ENCODE results near the gene TROAP. TPM values are rescaled to one million over a fixed set of nuclear protein-coding genes. Genes with fewer than 3 reads are reported as not detected.
"Not testable (repeated sequence)": the region's sequence is repeated elsewhere in the genome, so short reads cannot be mapped to it uniquely, and the experiment has no call there.

Gene TROAP
- total and polyA plus RNA-seq, 2 experiments from 2014 or later = 46.4 to 47.5 TPM

DNA sequence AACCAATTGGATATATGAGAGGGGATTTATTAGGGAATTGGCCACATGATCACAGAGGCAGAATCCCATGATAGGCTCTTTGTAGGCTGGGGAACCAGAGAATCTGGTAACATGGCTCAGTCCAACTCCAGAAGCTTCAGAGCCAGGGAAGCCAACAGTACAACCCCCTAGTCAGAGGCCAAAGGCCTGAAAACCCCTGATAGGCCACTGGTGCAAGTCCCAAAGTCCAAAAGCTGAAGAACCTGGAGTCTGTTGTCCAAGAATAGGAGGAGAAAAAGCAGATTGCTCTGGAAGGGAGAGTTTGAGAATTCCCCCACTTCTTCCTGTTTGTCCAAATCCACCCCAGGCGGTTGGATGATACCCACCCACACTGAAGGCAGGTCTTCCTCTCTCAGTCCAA lies 8.2 kb upstream of the TROAP start (continued):
- TF ChIP-seq STAT1 (IDR thresholded peaks at IDR 0.05; ENCODE audit: unreplicated experiment) (no peak), JUNB (IDR thresholded peaks at IDR 0.05; ENCODE audit: unreplicated experiment) (no peak), EZH2 (IDR thresholded peaks at IDR 0.05; ENCODE audit: low read depth, unreplicated experiment) (no peak)

DNA sequence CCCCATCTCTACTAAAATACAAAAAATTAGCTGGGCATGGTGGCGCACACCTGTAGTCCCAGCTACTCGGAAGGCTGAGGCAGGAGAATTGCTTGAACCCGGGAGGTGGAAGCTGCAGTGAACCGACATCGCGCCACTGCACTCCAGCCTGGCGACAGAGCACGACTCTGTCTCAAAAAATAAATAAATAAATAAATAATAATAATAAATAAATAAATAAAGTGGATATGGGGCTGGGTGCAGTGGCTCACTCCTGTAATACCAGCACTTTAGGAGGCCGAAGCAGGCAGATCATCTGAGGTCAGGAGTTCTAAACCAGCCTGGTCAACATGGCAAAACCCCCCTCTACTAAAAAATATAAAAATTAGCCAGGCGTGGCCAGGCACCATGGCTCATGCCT lies 5.9 kb upstream of the TROAP start:
- H3K4me2 ChIP-seq; DNase-seq (ENCODE audit: low spot score); ATAC-seq; H3K9me2 ChIP-seq (ENCODE audit: insufficient read depth); H3K36me3 Mint-ChIP-seq (ENCODE audit: low read depth); H3K4me3 Mint-ChIP-seq; H3F3A ChIP-seq (replicated peaks; ENCODE audit: low read depth); H3K36me3 ChIP-seq (ENCODE audit: insufficient read depth); H2AFZ ChIP-seq; H3K9me3 Mint-ChIP-seq; H3K4me3 ChIP-seq; H3K4me1 Mint-ChIP-seq; H3K27me3 ChIP-seq (ENCODE audit: insufficient read depth); H3K27ac ChIP-seq (ENCODE audit: low read depth); H3K4me1 ChIP-seq (ENCODE audit: insufficient read depth); H3K27me3 Mint-ChIP-seq (ENCODE audit: insufficient read depth, low read depth, poor library complexity); H4K20me1 ChIP-seq (replicated peaks; ENCODE audit: insufficient read depth); H3K79me2 ChIP-seq (replicated peaks; ENCODE audit: insufficient read depth); H3K27ac Mint-ChIP-seq: not testable (repeated sequence)

DNA sequence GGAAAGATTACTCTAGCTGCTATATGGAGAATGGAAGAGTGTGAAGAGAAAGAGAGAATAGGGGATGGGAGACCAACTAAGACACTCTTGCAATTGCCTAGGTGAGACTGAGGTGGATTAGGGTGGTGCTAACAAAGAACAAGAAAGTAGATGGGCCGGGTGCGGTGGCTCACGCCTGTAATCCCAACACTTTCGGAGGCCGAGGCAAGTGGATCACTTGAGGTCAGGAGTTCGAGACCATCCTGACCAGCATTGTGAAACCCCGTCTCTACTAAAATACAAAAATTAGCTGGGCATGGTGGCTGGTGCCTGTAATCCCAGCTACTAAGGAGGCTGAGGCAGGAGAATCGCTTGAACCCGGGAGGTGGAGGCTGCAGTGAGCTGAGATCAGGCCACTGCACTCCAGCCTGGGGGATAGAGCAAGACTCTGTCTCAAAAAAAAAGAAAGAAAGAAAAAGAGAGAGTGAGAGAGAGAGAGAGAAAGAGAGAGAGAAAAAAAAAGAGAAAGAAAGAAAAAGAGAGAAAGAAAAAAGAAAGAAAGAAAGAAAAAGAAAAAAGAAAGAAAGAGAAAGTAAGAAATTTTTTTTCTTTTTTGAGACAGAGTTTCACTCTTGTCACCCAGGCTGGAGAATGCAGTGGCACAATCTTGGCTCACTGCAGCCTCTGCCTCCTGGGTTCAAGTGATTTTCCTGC lies 2.5 kb upstream of the TROAP start:
- not testable (repeated sequence) for H3K9me2 ChIP-seq (ENCODE audit: insufficient read depth); ATAC-seq

DNA sequence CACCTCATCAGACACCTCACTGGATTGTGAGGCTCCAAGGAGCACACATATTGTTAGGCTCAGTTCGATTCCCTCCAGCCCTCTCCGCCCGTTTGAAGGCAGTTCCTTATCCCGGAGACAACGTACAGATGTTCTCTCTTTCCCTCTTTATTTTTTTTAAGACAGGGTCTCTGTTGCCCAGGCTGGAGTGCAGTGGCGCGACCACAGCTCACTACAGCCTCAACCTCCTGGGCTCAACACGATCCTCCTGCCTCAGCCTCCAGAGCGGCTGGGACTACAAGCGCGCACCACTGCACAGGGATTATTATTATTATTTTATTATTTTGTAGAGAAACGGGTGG lies 718 bp upstream of the TROAP start:
- peak overlapping the region; percentile 76 for H3K4me2 ChIP-seq
- H4K20me1 ChIP-seq (replicated peaks; ENCODE audit: insufficient read depth) = no peaks in the 10 kb centered on the region
- peaks cover 11% of the 10 kb centered on the region; the same call in 1 of the 2 replicates for H3K4me1 ChIP-seq (ENCODE audit: insufficient read depth)
- ATAC-seq (no peak), DNase-seq (ENCODE audit: low spot score) (no peak)
- 0 out of 2 replicates have a peak, but pooled peaks cover 9% of the 10 kb centered on the region for H3K27me3 ChIP-seq (ENCODE audit: insufficient read depth)
- Mint-ChIP-seq H3K27me3 (ENCODE audit: insufficient read depth, low read depth, poor library complexity) (peaks cover 6% of the 10 kb centered on the region), H3K4me3 (peak overlapping the region; percentile 100), H3K9me3 (no peaks in the 10 kb centered on the region), H3K4me1 (peaks cover 11% of the 10 kb centered on the region), H3K27ac (peak overlapping the region; percentile 55), H3K36me3 (ENCODE audit: low read depth) (peaks cover 28% of the 10 kb centered on the region)
- H3F3A ChIP-seq (replicated peaks; ENCODE audit: low read depth) = no peaks in the 10 kb centered on the region; the same call in 1 of the 2 replicates
- H3K36me3 ChIP-seq (ENCODE audit: insufficient read depth) = peaks cover 11% of the 10 kb centered on the region; the same call in 1 of the 2 replicates
- no peak overlapping the region for H3K27ac ChIP-seq (ENCODE audit: low read depth)
- H3K9me2 ChIP-seq (ENCODE audit: insufficient read depth) = no peaks in the 10 kb centered on the region
- H2AFZ ChIP-seq = peak overlapping the region; percentile 78
- H3K4me3 ChIP-seq = peak overlapping the region; percentile 56
- H3K79me2 ChIP-seq (replicated peaks; ENCODE audit: insufficient read depth) = peaks cover 6% of the 10 kb centered on the region; the same call in 1 of the 2 replicates
- no peak for TF ChIP-seq NANOG (IDR thresholded peaks at IDR 0.05; ENCODE audit: borderline replicate concordance)
- TF ChIP-seq STAT1 (IDR thresholded peaks at IDR 0.05; ENCODE audit: unreplicated experiment) = no peak
- TF ChIP-seq POLR2AphosphoS5 (IDR thresholded peaks at IDR 0.05; ENCODE audit: low read depth) = no peak
- no peak for TF ChIP-seq EZH2 (IDR thresholded peaks at IDR 0.05; ENCODE audit: low read depth, unreplicated experiment)
- TF ChIP-seq, protein P1, sequence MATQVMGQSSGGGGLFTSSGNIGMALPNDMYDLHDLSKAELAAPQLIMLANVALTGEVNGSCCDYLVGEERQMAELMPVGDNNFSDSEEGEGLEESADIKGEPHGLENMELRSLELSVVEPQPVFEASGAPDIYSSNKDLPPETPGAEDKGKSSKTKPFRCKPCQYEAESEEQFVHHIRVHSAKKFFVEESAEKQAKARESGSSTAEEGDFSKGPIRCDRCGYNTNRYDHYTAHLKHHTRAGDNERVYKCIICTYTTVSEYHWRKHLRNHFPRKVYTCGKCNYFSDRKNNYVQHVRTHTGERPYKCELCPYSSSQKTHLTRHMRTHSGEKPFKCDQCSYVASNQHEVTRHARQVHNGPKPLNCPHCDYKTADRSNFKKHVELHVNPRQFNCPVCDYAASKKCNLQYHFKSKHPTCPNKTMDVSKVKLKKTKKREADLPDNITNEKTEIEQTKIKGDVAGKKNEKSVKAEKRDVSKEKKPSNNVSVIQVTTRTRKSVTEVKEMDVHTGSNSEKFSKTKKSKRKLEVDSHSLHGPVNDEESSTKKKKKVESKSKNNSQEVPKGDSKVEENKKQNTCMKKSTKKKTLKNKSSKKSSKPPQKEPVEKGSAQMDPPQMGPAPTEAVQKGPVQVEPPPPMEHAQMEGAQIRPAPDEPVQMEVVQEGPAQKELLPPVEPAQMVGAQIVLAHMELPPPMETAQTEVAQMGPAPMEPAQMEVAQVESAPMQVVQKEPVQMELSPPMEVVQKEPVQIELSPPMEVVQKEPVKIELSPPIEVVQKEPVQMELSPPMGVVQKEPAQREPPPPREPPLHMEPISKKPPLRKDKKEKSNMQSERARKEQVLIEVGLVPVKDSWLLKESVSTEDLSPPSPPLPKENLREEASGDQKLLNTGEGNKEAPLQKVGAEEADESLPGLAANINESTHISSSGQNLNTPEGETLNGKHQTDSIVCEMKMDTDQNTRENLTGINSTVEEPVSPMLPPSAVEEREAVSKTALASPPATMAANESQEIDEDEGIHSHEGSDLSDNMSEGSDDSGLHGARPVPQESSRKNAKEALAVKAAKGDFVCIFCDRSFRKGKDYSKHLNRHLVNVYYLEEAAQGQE (IDR thresholded peaks at IDR 0.05; ENCODE audit: unreplicated experiment) = no peak

More for the DNA sequence above, 2.5 kb upstream of the TROAP start:
- H3K36me3 ChIP-seq (ENCODE audit: insufficient read depth); H4K20me1 ChIP-seq (replicated peaks; ENCODE audit: insufficient read depth); H3K4me3 Mint-ChIP-seq; H3K79me2 ChIP-seq (replicated peaks; ENCODE audit: insufficient read depth); H3K4me3 ChIP-seq; H3K27me3 Mint-ChIP-seq (ENCODE audit: insufficient read depth, low read depth, poor library complexity); H2AFZ ChIP-seq; H3K4me2 ChIP-seq; DNase-seq (ENCODE audit: low spot score); H3K9me3 Mint-ChIP-seq; H3K27ac Mint-ChIP-seq; H3K27me3 ChIP-seq (ENCODE audit: insufficient read depth); H3F3A ChIP-seq (replicated peaks; ENCODE audit: low read depth); H3K27ac ChIP-seq (ENCODE audit: low read depth): not testable (repeated sequence)
- H3K4me1 ChIP-seq (ENCODE audit: insufficient read depth) = peaks cover 11% of the 10 kb centered on the region; the same call in 1 of the 2 replicates
- peaks cover 16% of the 10 kb centered on the region; the same call in 2 of the 3 replicates for H3K36me3 Mint-ChIP-seq (ENCODE audit: low read depth)
- peaks cover 11% of the 10 kb centered on the region for H3K4me1 Mint-ChIP-seq
